GM12865 (cell line): ENCODE measurements around the gene CYFIP1.

Experiments used
- DNase-seq: peaks from one replicate; pipeline ENCODE4 v3.0.0; 2010; ENCODE audit warnings: low read depth
- H3K4me3 ChIP-seq: 2 replicates; pipeline ENCODE4 v1.5.1; 2011; ENCODE audit warnings: mild to moderate bottlenecking, low read depth, low read length, control low read depth
- CTCF ChIP-seq: IDR thresholded peaks from 2 replicates; pipeline ENCODE4 v1.5.1; 2011; ENCODE audit warnings: low read length, control low read depth, low read depth, inconsistent platforms; ENCODE audit not compliant: insufficient read depth; ENCODE audit errors: missing control alignments

CYFIP1 gene

GRCh38 chr15:22950256-22950990 lies 29.7 kb downstream of the CYFIP1 start:
- no peak overlapping the region for H3K4me3 ChIP-seq
- no peak for DNase-seq
- no peak for TF ChIP-seq CTCF

DNA sequence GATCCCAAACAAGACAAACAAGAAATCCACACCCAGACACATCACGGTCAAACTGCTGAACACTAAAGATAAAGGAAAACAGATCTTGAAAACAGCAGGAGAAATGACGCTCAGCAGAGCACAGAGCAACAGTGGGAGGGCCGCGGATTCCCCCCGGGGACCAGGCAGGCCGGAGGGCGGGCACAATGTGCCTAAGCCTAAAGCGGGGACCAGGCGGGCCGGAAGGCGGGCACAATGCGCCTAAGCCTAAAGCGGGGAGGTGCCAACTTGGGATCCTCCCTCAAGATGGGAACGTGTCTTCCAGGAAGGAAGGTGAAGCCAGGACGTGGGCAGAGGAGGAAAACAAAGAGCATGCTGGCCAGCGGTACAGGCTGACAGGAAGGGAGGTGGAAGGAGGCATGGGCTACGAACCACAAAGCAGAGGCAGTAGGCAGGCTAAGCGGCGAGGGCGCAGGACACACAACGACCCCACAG lies 31.1 kb downstream of the CYFIP1 start:
- TF ChIP-seq CTCF, result no peak
- H3K4me3 ChIP-seq, result peak overlapping the region; percentile 25
- DNase-seq, result peak; percentile 55

DNA sequence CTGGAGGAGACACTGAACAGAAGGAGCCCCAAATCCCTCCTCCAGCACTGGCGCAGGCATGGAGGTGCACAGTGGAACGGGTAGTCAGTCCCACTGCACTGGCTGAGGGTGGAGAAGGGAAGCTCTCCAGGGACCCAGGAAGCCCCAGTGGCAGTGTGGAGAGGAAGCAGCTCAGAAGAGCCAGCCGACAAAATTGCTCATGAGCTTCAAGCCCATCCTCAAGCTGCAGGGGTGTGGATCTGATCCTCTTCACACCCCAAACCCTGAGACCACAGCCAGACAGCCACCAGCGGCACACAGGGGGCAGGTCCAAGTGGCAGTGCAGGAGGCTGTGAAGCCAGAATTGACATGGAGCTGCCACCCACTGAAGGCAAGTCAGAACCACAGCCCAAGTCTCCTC lies 32.1 kb downstream of the CYFIP1 start:
- no peak for DNase-seq
- TF ChIP-seq CTCF, result no peak

GRCh38 chr15:22947101-22948000 lies 32.8 kb downstream of the CYFIP1 start:
- no peak for TF ChIP-seq CTCF
- no peak overlapping the region for H3K4me3 ChIP-seq
- DNase-seq, result no peak

More for the DNA sequence above, 32.1 kb downstream of the CYFIP1 start:
- H3K4me3 ChIP-seq, result no peak overlapping the region

GRCh38 chr15:22945071-22945470 lies 35.1 kb downstream of the CYFIP1 start:
- H3K4me3 ChIP-seq, result no peak overlapping the region
- DNase-seq, result no peak
- TF ChIP-seq CTCF, result no peak

- H3K4me3 ChIP-seq, result no peak overlapping the region
- TF ChIP-seq CTCF, result no peak
- DNase-seq, result no peak
These were observed 35.5 kb downstream of the CYFIP1 start for GRCh38 chr15:22944651-22945050.
